Muscle of leg (tissue), 11 donors: ENCODE data around the gene PAIP2. TPM values are rescaled to one million over a fixed set of nuclear protein-coding genes. Genes with fewer than 3 reads are reported as not detected.
"Not testable (repeated sequence)": the region's sequence is repeated elsewhere in the genome, so short reads cannot be mapped to it uniquely, and the experiment has no call there.

ENCODE experiments used
- DNase-seq: peaks from one replicate; pipeline ENCODE4 v3.0.0; 2013
- H3K27ac ChIP-seq: one replicate; pipeline ENCODE4 v1.5.1; 2013; ENCODE audit warnings: mild to moderate bottlenecking, low read length, control low read depth
- H3K27me3 ChIP-seq: one replicate; pipeline ENCODE4 v1.6.1; 2013; ENCODE audit warnings: low read length; ENCODE audit not compliant: control insufficient read depth, insufficient read depth
- H3K36me3 ChIP-seq: one replicate; pipeline ENCODE4 v1.6.1; 2013; ENCODE audit warnings: low read length; ENCODE audit not compliant: control insufficient read depth, insufficient read depth
- H3K4me1 ChIP-seq: one replicate; pipeline ENCODE4 v1.6.1; 2013; ENCODE audit warnings: low read length; ENCODE audit not compliant: control insufficient read depth, insufficient read depth
- H3K4me3 ChIP-seq: one replicate; pipeline ENCODE4 v1.5.1; 2013; ENCODE audit warnings: low read length, control low read depth
- H3K9me3 ChIP-seq: replicated peaks from 2 replicates; pipeline ENCODE4 v1.6.1; 2013; ENCODE audit warnings: low read depth, low read length; ENCODE audit not compliant: control insufficient read depth
- WGBS: methylation state at CpG from one replicate; pipeline ENCODE4 v1.1.5; 2013; ENCODE audit warnings: missing lambda C conversion rate; ENCODE audit not compliant: insufficient coverage; 5-methylcytosine and 5-hydroxymethylcytosine counted together
- polyA plus RNA-seq, 8 donors: library from polyadenylated mRNA; unstranded; fragments of 120-200 nt; gene quantifications; one replicate each; pipeline versions ENCODE4 v1.2.1 to v1.2.3, GENCODE V29; 2013; ENCODE audit warnings: inconsistent platforms in 1 of 8, low replicate concordance in 1 of 8; ENCODE audit not compliant: insufficient read length in 8 of 8, insufficient read depth in 1 of 8
- total RNA-seq: library from RNA; stranded (reverse); fragments of 120-200 nt; gene quantifications from one replicate; pipeline ENCODE4 v1.2.4, GENCODE V29; 2013

The PAIP2 gene
- total and polyA plus RNA-seq, 9 donors: 54.0 to 146 (median 120) TPM

DNA sequence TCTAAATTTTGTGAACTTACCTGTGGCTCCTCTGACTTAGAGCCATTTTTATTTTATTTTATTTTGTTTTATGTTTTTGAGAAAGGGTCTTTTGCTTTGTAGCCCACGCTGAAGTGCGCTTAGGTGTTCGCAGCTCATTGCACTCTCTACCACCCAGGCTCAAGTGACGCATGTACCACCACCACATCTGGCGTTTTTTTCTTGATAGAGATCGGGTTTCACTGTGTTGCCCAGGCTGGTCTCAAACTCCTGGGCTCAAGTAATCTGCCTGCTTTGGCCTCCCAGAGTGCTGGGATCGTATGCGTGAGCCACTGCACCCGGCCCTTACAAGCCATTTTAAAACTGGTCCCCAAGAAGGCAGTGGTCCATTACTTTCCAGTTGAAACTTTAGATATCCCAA lies 29.6 kb upstream of the PAIP2 start:
- DNase-seq: no peak
- Histone ChIP-seq H3K4me3 (no peak overlapping the region), H3K27me3 (no peaks in the 10 kb centered on the region), H3K27ac (no peak overlapping the region), H3K9me3 (no peaks in the 10 kb centered on the region), H3K36me3 (peaks cover 18% of the 10 kb centered on the region), H3K4me1 (peaks cover 2% of the 10 kb centered on the region)
- 61% methylated on average over 3 of the region's 9 CpGs for WGBS

DNA sequence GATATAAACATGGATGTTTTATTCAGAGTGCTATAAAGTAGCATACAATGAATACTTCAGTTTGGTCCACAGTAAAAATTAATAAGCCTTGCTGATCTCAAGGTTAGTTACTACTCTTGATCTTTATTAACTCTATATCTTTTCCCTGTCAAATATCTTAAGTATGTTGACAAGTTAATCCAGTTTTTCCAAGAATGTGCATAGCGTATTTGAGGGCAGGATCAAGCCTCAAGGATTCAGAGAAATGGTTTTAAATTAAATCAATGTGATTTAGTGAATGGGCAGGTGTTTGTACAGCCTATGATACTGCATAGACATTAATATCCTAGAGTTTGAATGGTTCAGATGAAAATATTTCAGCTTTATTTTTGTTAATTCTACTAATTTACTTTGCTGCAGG lies 27.4 kb upstream of the PAIP2 start:
- H3K27ac ChIP-seq: no peak overlapping the region
- no peak overlapping the region for H3K4me3 ChIP-seq
- DNase-seq: no peak
- WGBS: no CpG with 5 or more reads among the region's 1 CpG
- H3K9me3 ChIP-seq: no peaks in the 10 kb centered on the region
- peaks cover 26% of the 10 kb centered on the region for H3K36me3 ChIP-seq
- H3K4me1 ChIP-seq: peaks cover 2% of the 10 kb centered on the region
- H3K27me3 ChIP-seq: no peaks in the 10 kb centered on the region

DNA sequence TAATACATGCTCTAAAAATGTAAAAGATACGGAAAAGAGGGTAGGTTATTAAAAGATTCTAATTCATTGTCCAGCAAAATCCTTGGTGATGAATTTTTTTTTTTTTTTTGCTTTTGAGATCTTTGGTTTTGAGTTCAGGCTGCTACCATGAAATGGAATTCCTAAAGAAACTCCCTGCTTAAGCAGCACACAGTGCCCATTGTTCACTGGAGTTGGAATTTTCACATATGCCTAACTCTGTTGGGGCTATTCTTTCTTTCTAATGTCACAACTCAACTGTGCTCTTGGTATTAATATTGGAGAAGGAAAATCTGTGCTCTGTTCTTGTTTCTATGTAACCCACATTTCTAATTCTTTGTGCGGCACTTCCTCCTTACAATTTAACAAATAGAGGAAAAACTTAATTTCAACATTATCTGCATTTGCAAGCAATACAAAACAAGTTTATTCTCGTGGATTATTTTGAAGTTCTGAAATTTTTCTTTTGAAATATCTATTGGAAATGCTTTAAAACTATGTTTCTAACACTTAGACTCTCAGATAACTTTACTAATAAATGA lies 26.5 kb upstream of the PAIP2 start:
- Histone ChIP-seq H3K27me3 (no peaks in the 10 kb centered on the region), H3K4me3 (no peak overlapping the region), H3K36me3 (peaks cover 33% of the 10 kb centered on the region), H3K4me1 (peaks cover 2% of the 10 kb centered on the region), H3K27ac (no peak overlapping the region), H3K9me3 (no peaks in the 10 kb centered on the region)
- DNase-seq: no peak
- no CpG with 5 or more reads among the region's 3 CpGs for WGBS

DNA sequence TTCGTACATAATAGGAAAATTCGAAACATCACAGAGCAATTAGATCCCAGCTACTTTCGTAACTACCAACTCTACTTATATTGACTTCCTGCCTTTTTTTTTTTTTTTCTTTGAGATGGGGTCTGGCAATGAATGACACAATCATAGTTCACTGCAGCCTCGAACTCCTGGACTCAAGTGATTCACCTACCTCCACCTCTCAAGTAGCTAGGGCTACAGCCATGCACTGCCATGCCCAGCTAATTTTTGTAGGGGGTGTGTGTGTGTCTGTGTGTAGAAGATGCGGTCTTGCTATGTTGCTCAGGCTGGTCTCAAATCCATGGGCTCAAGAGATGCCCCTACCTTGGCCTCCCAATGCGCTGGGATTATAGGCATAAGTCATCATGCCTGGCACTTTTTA lies 5.8 kb upstream of the PAIP2 start:
- DNase-seq: no peak
- H3K4me3 ChIP-seq: no peak overlapping the region
- H3K27ac ChIP-seq: no peak overlapping the region
- H3K4me1 ChIP-seq: peaks cover under 1% of the 10 kb centered on the region
- H3K27me3 ChIP-seq: no peaks in the 10 kb centered on the region
- 60% methylated on average over 1 of the region's 6 CpGs for WGBS
- H3K36me3 ChIP-seq: peaks cover 20% of the 10 kb centered on the region
- no peaks in the 10 kb centered on the region for H3K9me3 ChIP-seq

DNA sequence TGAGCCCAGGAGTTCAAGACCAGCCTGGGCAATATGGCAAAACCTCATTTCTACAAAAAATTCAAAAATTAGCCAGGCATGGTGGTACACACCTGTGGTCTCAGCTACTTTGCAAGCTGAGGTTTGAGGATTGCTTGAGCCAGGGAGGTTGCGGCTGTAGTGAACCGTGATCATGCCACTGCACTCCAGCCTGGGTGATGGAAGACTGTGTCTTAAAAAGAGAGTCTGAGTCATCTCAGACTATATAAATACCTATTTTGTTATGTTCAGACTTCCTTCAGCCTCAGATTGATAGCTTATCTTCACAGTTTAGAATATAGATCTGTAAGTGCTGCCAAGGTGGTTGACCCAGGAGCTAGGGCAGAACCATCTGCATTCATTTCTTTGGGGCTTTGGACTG lies 1.6 kb upstream of the PAIP2 start:
- no CpG with 5 or more reads among the region's 2 CpGs for WGBS
- Histone ChIP-seq H3K4me1 (peaks cover 7% of the 10 kb centered on the region), H3K4me3 (no peak overlapping the region), H3K9me3 (no peaks in the 10 kb centered on the region), H3K27ac (no peak overlapping the region), H3K27me3 (no peaks in the 10 kb centered on the region), H3K36me3 (no peaks in the 10 kb centered on the region)
- DNase-seq: no peak

DNA sequence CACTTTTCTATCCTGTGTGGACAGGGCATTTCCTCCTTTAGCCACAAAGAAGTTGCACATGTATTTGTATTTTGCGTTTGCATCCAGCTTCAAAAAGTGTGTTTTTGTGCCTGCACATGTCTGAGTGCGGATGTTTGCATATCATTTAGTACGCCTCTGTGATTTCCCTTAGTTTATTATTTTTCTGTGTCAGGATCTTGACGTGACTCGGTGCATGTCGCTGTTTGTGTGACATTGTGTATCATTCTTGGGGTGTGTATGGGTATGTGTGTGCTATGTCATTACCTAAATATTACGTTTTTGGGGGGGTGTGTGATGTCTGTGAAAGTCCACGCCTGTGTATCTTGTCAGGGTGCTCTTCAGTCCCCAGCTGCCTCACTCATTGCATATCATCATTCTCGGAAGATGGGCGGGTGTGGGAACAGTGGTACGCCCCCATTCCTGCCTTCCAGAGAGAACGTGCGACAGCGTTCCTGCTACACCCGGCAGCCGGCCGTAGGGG lies 416 bp upstream of the PAIP2 start:
- Histone ChIP-seq H3K4me1 (peaks cover 7% of the 10 kb centered on the region), H3K27me3 (no peaks in the 10 kb centered on the region), H3K27ac (peak overlapping the region; percentile 60), H3K9me3 (no peaks in the 10 kb centered on the region), H3K36me3 (no peaks in the 10 kb centered on the region), H3K4me3 (peak overlapping the region; percentile 99)
- no peak for DNase-seq
- WGBS: 7% methylated on average over 14 of the region's 17 CpGs

DNA sequence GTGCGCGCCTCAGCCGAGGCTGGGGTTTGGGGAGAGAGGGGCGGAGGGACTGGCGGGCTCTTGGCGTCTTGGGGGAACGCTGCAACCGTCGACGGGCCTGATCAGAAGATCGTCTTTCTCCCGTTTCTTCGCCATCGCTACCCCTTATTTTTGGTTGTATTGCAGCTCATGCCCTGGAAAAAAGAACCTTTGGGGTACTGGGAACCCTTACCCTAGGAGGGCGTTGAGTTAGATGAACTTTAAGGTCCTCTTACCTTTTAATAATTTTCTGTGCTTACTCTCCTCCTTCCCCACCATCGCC lies 719 bp downstream of the PAIP2 start:
- H3K4me1 ChIP-seq: peaks cover 7% of the 10 kb centered on the region
- no peak for DNase-seq
- H3K27me3 ChIP-seq: no peaks in the 10 kb centered on the region
- WGBS: 0% methylated on average over 6 of the region's 16 CpGs
- H3K27ac ChIP-seq: peak overlapping the region; percentile 100
- no peaks in the 10 kb centered on the region for H3K36me3 ChIP-seq
- peak overlapping the region; percentile 99 for H3K4me3 ChIP-seq
- H3K9me3 ChIP-seq: no peaks in the 10 kb centered on the region

DNA sequence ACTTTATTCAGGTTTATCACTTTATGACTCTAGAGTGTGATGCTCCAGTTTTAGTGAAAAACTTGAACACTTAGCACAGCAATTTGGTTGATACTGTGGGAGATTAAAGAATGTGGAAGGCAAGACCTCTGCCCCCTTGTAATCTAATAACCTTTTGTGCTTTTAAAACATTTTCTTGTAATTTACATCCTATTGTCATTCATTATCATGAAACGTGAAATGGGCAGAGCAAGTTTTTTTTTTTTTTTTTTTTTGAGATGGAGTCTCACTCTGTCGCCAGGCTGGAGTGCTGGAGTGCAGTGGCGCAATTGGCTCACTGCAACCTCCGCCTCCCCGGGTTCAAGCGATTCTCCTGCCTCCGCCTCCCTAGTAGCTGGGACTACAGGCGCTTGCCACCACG lies 1.8 kb downstream of the PAIP2 start:
- H3K4me3 ChIP-seq: no peak overlapping the region
- H3K27me3 ChIP-seq: no peaks in the 10 kb centered on the region
- H3K36me3 ChIP-seq: no peaks in the 10 kb centered on the region
- no peak for DNase-seq
- WGBS: 85% methylated on average over 4 of the region's 9 CpGs
- H3K4me1 ChIP-seq: peaks cover 7% of the 10 kb centered on the region
- H3K27ac ChIP-seq: no peak overlapping the region
- H3K9me3 ChIP-seq: no peaks in the 10 kb centered on the region

DNA sequence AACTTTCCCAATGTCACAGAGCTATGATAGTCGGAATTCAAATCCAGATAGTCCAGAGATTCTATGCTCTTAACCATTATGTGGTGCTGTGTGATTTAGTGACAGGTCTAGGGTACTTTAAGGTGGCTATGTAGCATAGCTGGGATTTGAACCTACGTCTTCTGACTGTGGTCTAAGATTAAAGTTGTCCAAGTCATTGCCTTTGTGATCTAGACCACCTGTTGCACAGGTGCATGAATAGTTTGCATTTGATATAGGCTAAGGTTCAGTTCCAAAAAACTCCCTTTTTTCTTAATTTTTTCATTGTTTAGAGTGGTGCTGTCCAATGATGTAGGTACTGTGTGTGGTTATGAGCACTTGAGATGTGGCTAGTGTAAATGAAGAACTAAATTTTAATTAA lies 2.5 kb downstream of the PAIP2 start:
- Histone ChIP-seq H3K36me3 (no peaks in the 10 kb centered on the region), H3K27ac (no peak overlapping the region), H3K27me3 (no peaks in the 10 kb centered on the region), H3K4me3 (no peak overlapping the region), H3K9me3 (no peaks in the 10 kb centered on the region), H3K4me1 (peaks cover 7% of the 10 kb centered on the region)
- 100% methylated on average over 1 of the region's 2 CpGs for WGBS
- no peak for DNase-seq

DNA sequence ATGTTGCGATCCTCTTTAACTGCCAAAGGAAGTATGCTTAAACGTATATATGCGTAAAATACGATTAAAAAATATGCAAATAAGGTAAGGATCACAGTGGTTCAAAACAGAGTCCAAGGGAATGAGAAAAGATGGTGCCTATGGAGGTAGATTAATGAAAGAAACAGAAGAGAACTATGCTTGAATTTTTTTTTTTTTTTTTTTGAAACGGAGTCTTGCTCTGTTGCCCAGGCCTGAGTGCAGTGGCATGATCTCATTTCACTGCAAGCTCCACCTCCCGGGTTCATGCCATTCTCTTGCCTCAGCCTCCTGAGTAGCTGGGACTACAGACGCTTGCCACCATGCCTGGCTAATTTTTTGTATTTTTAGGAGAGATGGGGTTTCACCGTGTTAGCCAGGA lies 3.8 kb downstream of the PAIP2 start:
- WGBS: 92% methylated on average over 4 of the region's 8 CpGs
- not testable (repeated sequence) for H3K4me3 ChIP-seq, H3K27me3 ChIP-seq, H3K4me1 ChIP-seq, H3K36me3 ChIP-seq, H3K9me3 ChIP-seq, H3K27ac ChIP-seq, DNase-seq

DNA sequence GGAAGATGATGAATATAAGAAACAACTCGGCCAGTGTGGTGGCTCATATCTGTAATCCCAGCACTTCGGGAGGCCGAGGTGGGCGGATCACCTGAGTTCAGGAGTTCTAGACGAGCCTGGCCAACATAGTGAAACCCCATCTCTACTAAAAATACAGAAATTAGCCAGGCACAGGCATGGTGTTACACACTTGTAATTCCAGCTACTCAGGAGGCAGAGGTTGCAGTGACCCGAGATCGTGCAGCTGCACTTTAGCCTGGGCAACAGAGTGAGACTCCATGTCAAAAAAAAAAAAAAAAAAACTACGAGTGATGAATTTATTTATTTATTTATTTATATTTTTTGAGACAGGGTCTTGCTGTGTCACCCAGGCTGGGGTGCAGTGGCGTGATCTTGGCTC lies 6.2 kb downstream of the PAIP2 start:
- not testable (repeated sequence) for H3K27me3 ChIP-seq, H3K36me3 ChIP-seq, H3K9me3 ChIP-seq, H3K4me1 ChIP-seq, H3K4me3 ChIP-seq, DNase-seq, H3K27ac ChIP-seq
- 89% methylated on average over 1 of the region's 9 CpGs for WGBS
